ENCODE results near the gene REPIN1.

DNA sequence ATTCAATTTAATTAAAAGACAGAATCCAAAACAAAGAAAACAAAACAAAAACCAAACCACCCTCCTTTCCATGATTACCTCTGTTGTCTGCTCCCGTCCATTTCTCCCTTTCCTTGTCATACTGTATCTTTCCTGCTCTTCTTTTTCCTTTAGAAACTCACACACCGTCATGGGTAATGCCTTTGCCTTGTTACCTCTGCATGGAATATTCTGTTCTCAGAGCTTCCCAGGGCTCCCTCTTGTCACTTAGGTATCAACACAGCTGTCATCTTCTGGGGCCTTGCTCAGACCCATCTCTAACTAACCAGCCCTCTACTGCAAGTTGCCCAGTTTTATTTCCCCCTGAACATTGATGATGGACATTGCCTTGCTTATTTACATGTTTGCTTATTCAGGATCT, 51.6 kb downstream of the REPIN1 start:
- TF ChIP-seq TCF12 (IDR thresholded peaks at IDR 0.05) (no peak), SIN3A (IDR thresholded peaks at IDR 0.05; ENCODE audit: borderline replicate concordance, low read depth, low read length) (no peak), TAF1 (IDR thresholded peaks at IDR 0.05; ENCODE audit: borderline replicate concordance, low read depth, low read length) (no peak), CTCF (IDR thresholded peaks at IDR 0.05) (no peak), POLR2AphosphoS5 (IDR thresholded peaks at IDR 0.05; ENCODE audit: low read depth, low read length) (no peak), GABPA (IDR thresholded peaks at IDR 0.05; ENCODE audit: low read depth) (no peak), EP300 (IDR thresholded peaks at IDR 0.05; ENCODE audit: borderline replicate concordance in 1 of 2, low read depth in 1 of 2, low read length in 1 of 2) (no peak), RFX5 (IDR thresholded peaks at IDR 0.05; ENCODE audit: low read length) (no peak)
- TF ChIP-seq, protein P1, sequence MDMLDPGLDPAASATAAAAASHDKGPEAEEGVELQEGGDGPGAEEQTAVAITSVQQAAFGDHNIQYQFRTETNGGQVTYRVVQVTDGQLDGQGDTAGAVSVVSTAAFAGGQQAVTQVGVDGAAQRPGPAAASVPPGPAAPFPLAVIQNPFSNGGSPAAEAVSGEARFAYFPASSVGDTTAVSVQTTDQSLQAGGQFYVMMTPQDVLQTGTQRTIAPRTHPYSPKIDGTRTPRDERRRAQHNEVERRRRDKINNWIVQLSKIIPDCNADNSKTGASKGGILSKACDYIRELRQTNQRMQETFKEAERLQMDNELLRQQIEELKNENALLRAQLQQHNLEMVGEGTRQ (IDR thresholded peaks at IDR 0.05; ENCODE audit: borderline replicate concordance, low read depth, low read length) = no peak
- TF ChIP-seq, protein P2, sequence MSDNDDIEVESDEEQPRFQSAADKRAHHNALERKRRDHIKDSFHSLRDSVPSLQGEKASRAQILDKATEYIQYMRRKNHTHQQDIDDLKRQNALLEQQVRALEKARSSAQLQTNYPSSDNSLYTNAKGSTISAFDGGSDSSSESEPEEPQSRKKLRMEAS (IDR thresholded peaks at IDR 0.05; ENCODE audit: low read depth) = no peak
- TF ChIP-seq, protein P3, sequence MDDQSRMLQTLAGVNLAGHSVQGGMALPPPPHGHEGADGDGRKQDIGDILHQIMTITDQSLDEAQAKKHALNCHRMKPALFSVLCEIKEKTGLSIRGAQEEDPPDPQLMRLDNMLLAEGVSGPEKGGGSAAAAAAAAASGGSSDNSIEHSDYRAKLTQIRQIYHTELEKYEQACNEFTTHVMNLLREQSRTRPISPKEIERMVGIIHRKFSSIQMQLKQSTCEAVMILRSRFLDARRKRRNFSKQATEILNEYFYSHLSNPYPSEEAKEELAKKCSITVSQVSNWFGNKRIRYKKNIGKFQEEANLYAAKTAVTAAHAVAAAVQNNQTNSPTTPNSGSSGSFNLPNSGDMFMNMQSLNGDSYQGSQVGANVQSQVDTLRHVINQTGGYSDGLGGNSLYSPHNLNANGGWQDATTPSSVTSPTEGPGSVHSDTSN (IDR thresholded peaks at IDR 0.05) = no peak
